ENCODE data around the gene GSTM3. TPM values are rescaled to one million over a fixed set of nuclear protein-coding genes. Genes with fewer than 3 reads are reported as not detected.
"Not testable (repeated sequence)": the region's sequence is repeated elsewhere in the genome, so short reads cannot be mapped to it uniquely, and the experiment has no call there.

Gene GSTM3
- total and polyA plus RNA-seq, 2 donors = 14.8 to 35.5 TPM

- H3K27ac ChIP-seq (ENCODE audit: low read depth in 1 of 2, low read length in 1 of 2); DNase-seq (ENCODE audit: low read depth in 6 of 9, low spot score in 9 of 9): not testable (repeated sequence)
- no CpG with 5 or more reads among the region's 4 CpGs for WGBS
These were observed 43.0 kb downstream of the GSTM3 start for GRCh38 chr1:109697861-109698260.

DNA sequence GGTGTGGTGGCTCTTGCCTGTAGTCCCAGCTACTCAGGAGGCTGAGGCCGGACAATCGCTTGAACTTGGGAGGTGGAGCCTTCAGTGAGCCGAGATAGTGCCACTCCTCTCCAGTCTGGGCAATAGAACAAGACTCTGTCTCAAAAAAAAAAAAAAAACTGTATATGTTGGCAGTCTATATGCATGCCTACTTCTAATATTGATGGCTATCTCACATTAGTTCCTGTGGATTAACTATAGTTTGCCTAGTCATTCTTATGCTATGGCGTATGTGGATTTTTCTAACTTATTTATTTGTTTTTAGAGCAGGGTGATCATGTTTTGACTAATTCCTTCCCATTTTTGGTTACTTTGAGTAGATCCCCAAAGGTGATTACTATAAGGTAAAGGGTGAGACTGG is 43.8 kb downstream of the GSTM3 start:
- no CpG with 5 or more reads among the region's 4 CpGs for WGBS
- Histone ChIP-seq H3K4me1 (ENCODE audit: control insufficient read depth in 2 of 2, insufficient read depth in 2 of 2, low read length in 2 of 2) (no peaks in the 10 kb centered on the region), H3K27ac (ENCODE audit: low read depth in 1 of 2, low read length in 1 of 2) (no peak overlapping the region), H3K9me3 (ENCODE audit: control insufficient read depth in 2 of 2, insufficient read depth in 1 of 2, low read length in 1 of 2) (no peaks in the 10 kb centered on the region), H3K27me3 (ENCODE audit: control insufficient read depth in 2 of 2, insufficient read depth in 1 of 2, low read length in 1 of 2) (no peaks in the 10 kb centered on the region), H3K4me3 (ENCODE audit: low read length in 2 of 2) (no peak overlapping the region), H3K36me3 (ENCODE audit: control insufficient read depth in 2 of 2, insufficient read depth in 2 of 2, low read length in 1 of 2) (no peaks in the 10 kb centered on the region)
- DNase-seq (ENCODE audit: low read depth in 6 of 9, low spot score in 9 of 9) = no peak

More at GRCh38 chr1:109697861-109698260, 43.0 kb downstream of the GSTM3 start:
- not testable (repeated sequence) for H3K36me3 ChIP-seq (ENCODE audit: control insufficient read depth in 2 of 2, insufficient read depth in 2 of 2, low read length in 1 of 2); H3K4me1 ChIP-seq (ENCODE audit: control insufficient read depth in 2 of 2, insufficient read depth in 2 of 2, low read length in 2 of 2); H3K4me3 ChIP-seq (ENCODE audit: low read length in 2 of 2); H3K27me3 ChIP-seq (ENCODE audit: control insufficient read depth in 2 of 2, insufficient read depth in 1 of 2, low read length in 1 of 2); H3K9me3 ChIP-seq (ENCODE audit: control insufficient read depth in 2 of 2, insufficient read depth in 1 of 2, low read length in 1 of 2)

GRCh38 chr1:109695138-109695537 is 45.7 kb downstream of the GSTM3 start:
- H3K9me3 ChIP-seq (ENCODE audit: control insufficient read depth in 2 of 2, insufficient read depth in 1 of 2, low read length in 1 of 2); H3K4me3 ChIP-seq (ENCODE audit: low read length in 2 of 2); H3K27me3 ChIP-seq (ENCODE audit: control insufficient read depth in 2 of 2, insufficient read depth in 1 of 2, low read length in 1 of 2); H3K4me1 ChIP-seq (ENCODE audit: control insufficient read depth in 2 of 2, insufficient read depth in 2 of 2, low read length in 2 of 2); H3K36me3 ChIP-seq (ENCODE audit: control insufficient read depth in 2 of 2, insufficient read depth in 2 of 2, low read length in 1 of 2); DNase-seq (ENCODE audit: low read depth in 6 of 9, low spot score in 9 of 9); H3K27ac ChIP-seq (ENCODE audit: low read depth in 1 of 2, low read length in 1 of 2): not testable (repeated sequence)
- no CpG with 5 or more reads among the region's 3 CpGs for WGBS

GRCh38 chr1:109694400-109694799 is 46.4 kb downstream of the GSTM3 start:
- H3K4me1 ChIP-seq (ENCODE audit: control insufficient read depth in 2 of 2, insufficient read depth in 2 of 2, low read length in 2 of 2); H3K27me3 ChIP-seq (ENCODE audit: control insufficient read depth in 2 of 2, insufficient read depth in 1 of 2, low read length in 1 of 2); DNase-seq (ENCODE audit: low read depth in 6 of 9, low spot score in 9 of 9); H3K9me3 ChIP-seq (ENCODE audit: control insufficient read depth in 2 of 2, insufficient read depth in 1 of 2, low read length in 1 of 2); H3K36me3 ChIP-seq (ENCODE audit: control insufficient read depth in 2 of 2, insufficient read depth in 2 of 2, low read length in 1 of 2); H3K27ac ChIP-seq (ENCODE audit: low read depth in 1 of 2, low read length in 1 of 2); H3K4me3 ChIP-seq (ENCODE audit: low read length in 2 of 2): not testable (repeated sequence)
- WGBS = no CpG with 5 or more reads among the region's 5 CpGs

DNA sequence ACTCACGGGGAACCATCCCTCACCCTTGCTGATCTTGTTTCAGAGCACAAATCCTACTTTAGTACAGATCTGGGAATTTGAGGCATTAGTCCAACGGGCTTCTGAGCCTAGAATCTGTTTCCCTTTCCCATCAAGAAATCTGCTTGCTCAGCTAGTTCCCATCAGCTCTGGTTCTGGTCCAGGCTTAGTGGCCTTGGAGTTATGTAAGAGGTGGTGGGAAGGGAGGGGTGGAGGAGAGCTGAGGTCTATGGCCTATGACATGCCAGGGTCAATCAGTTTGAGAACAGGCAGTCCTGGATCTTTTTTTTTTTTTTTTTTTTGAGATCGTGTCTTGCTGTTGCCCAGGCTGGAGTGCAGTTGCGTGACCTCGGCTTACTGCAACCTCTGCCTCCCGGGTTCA is 49.1 kb downstream of the GSTM3 start:
- H3K36me3 ChIP-seq (ENCODE audit: control insufficient read depth in 2 of 2, insufficient read depth in 2 of 2, low read length in 1 of 2) = no peaks in the 10 kb centered on the region
- no peaks in the 10 kb centered on the region for H3K9me3 ChIP-seq (ENCODE audit: control insufficient read depth in 2 of 2, insufficient read depth in 1 of 2, low read length in 1 of 2)
- no CpG with 5 or more reads among the region's 6 CpGs for WGBS
- H3K4me1 ChIP-seq (ENCODE audit: control insufficient read depth in 2 of 2, insufficient read depth in 2 of 2, low read length in 2 of 2) = peaks cover 0 to 3% of the 10 kb centered on the region in 2 donors
- no peak overlapping the region for H3K4me3 ChIP-seq (ENCODE audit: low read length in 2 of 2)
- DNase-seq (ENCODE audit: low read depth in 6 of 9, low spot score in 9 of 9) = no peak
- no peaks in the 10 kb centered on the region for H3K27me3 ChIP-seq (ENCODE audit: control insufficient read depth in 2 of 2, insufficient read depth in 1 of 2, low read length in 1 of 2)
- no peak overlapping the region for H3K27ac ChIP-seq (ENCODE audit: low read depth in 1 of 2, low read length in 1 of 2)

DNA sequence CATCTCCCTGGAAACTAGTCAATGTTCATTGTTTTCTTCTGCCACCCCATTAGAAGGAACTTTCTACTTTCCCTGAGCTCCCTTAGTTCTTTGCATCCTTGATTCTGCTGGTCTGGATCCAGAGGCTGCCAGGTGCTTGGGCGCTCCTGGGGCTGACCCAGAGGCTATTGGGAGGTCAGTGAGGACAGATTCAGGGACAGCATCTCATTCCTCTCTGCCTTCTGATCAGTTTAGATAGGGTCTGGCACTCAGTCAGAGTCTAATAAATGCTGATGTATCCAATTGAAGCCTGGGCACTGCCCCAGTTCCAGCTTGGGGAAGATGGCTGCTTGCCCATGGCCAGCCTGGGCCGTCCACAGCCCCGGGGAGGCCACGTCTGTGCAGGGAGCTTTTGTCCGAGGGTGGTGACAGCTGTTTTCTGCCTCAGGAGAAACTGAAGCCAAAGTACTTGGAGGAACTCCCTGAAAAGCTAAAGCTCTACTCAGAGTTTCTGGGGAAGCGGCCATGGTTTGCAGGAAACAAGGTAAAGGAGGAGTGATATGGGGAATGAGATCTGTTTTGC is 50.9 kb downstream of the GSTM3 start:
- no peak for DNase-seq (ENCODE audit: low read depth in 6 of 9, low spot score in 9 of 9)
- no peaks in the 10 kb centered on the region for H3K9me3 ChIP-seq (ENCODE audit: control insufficient read depth in 2 of 2, insufficient read depth in 1 of 2, low read length in 1 of 2)
- peaks cover 0 to 3% of the 10 kb centered on the region in 2 donors for H3K4me1 ChIP-seq (ENCODE audit: control insufficient read depth in 2 of 2, insufficient read depth in 2 of 2, low read length in 2 of 2)
- H3K36me3 ChIP-seq (ENCODE audit: control insufficient read depth in 2 of 2, insufficient read depth in 2 of 2, low read length in 1 of 2) = no peaks in the 10 kb centered on the region
- H3K27ac ChIP-seq (ENCODE audit: low read depth in 1 of 2, low read length in 1 of 2) = no peak overlapping the region
- no peaks in the 10 kb centered on the region for H3K27me3 ChIP-seq (ENCODE audit: control insufficient read depth in 2 of 2, insufficient read depth in 1 of 2, low read length in 1 of 2)
- no peak overlapping the region for H3K4me3 ChIP-seq (ENCODE audit: low read length in 2 of 2)
- no CpG with 5 or more reads among the region's 6 CpGs for WGBS

DNA sequence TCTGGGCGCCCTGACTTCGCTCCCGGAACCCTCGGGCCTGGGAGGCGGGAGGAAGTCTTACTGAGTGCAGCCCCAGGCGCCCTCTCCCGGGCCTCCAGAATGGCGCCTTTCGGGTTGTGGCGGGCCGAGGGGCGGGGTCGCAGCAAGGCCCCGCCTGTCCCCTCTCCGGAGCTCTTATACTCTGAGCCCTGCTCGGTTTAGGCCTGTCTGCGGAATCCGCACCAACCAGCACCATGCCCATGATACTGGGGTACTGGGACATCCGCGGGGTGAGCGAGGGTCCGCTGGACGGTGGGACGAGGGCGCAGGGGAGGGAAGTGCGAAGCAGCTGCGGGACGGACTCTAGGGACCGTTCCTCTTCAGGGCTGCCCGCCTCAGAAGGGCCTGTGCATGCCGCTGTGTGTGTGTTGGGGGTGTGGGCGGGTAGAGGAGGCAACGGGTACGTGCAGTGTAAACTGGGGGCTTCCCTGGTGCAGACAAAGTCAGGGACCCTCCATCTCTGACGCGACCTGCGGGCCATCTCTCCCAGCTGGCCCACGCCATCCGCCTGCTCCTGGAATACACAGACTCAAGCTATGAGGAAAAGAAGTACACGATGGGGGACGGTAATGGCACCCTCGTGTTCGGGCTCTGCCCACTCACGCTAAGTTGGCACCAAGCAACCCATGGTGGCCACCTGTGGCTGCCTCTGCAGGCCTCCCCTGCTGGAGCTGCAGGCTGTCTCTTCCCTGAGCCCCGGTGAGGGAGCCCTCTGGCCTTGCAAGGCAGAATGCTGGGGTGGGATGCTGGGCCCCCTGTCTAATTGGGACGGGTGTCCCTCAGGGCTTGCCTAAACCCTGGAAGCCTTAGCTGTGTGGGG is 53.0 kb downstream of the GSTM3 start, which contains the start of gene GSTM1:
Gene GSTM1 (plus strand): TSS at position 177 of the 859 bp plus-strand sequence. CDS start 57 bp downstream, at position 234.
- Histone ChIP-seq H3K27ac (ENCODE audit: low read depth in 1 of 2, low read length in 1 of 2) (peak within 1 kb of the TSS in 1 of 2 donors; percentile 43), H3K4me1 (ENCODE audit: control insufficient read depth in 2 of 2, insufficient read depth in 2 of 2, low read length in 2 of 2) (peaks cover 0 to 3% of the 10 kb centered on the region in 2 donors), H3K9me3 (ENCODE audit: control insufficient read depth in 2 of 2, insufficient read depth in 1 of 2, low read length in 1 of 2) (no peaks in the 10 kb centered on the region), H3K27me3 (ENCODE audit: control insufficient read depth in 2 of 2, insufficient read depth in 1 of 2, low read length in 1 of 2) (no peaks in the 10 kb centered on the region), H3K36me3 (ENCODE audit: control insufficient read depth in 2 of 2, insufficient read depth in 2 of 2, low read length in 1 of 2) (no peaks in the 10 kb centered on the region), H3K4me3 (ENCODE audit: low read length in 2 of 2) (peak within 1 kb of the TSS in 1 of 2 donors; percentile 58)
- DNase-seq (ENCODE audit: low read depth in 6 of 9, low spot score in 9 of 9) = peak in 5 of 9 donors; percentile 42 to 88 (median 68)
- no CpG with 5 or more reads among the region's 46 CpGs for WGBS

- H3K4me1 ChIP-seq (ENCODE audit: control insufficient read depth in 2 of 2, insufficient read depth in 2 of 2, low read length in 2 of 2); H3K36me3 ChIP-seq (ENCODE audit: control insufficient read depth in 2 of 2, insufficient read depth in 2 of 2, low read length in 1 of 2); DNase-seq (ENCODE audit: low read depth in 6 of 9, low spot score in 9 of 9); H3K9me3 ChIP-seq (ENCODE audit: control insufficient read depth in 2 of 2, insufficient read depth in 1 of 2, low read length in 1 of 2); H3K27me3 ChIP-seq (ENCODE audit: control insufficient read depth in 2 of 2, insufficient read depth in 1 of 2, low read length in 1 of 2): not testable (repeated sequence)
- H3K4me3 ChIP-seq (ENCODE audit: low read length in 2 of 2) = peak overlapping the region in 1 of 2 donors; percentile 58
- peak overlapping the region in 1 of 2 donors; percentile 43 for H3K27ac ChIP-seq (ENCODE audit: low read depth in 1 of 2, low read length in 1 of 2)
- WGBS = 71% methylated on average over 3 of the region's 11 CpGs
These were observed 53.7 kb downstream of the GSTM3 start for GRCh38 chr1:109687109-109687508.

DNA sequence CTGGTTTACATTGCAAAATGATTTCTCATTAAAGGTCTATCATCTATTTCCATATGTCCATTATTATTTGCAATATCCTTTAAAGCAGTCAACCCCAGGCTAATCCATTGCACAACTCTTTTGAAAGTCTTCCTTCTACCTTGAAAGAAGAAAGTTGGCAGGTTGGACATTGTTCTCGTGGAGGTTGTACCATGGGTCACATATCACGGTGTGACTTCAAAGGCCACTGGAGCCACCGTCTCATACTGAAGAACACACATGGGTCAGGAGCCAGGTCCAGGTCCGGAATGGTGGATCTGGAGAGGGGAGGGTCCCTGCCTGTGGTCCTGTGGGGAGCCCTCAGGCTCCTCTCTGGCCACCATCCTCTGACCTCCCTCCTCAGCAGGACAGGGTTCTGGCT is 54.9 kb downstream of the GSTM3 start:
- not testable (repeated sequence) for DNase-seq (ENCODE audit: low read depth in 6 of 9, low spot score in 9 of 9); H3K27ac ChIP-seq (ENCODE audit: low read depth in 1 of 2, low read length in 1 of 2); H3K36me3 ChIP-seq (ENCODE audit: control insufficient read depth in 2 of 2, insufficient read depth in 2 of 2, low read length in 1 of 2); H3K27me3 ChIP-seq (ENCODE audit: control insufficient read depth in 2 of 2, insufficient read depth in 1 of 2, low read length in 1 of 2); H3K4me3 ChIP-seq (ENCODE audit: low read length in 2 of 2); H3K4me1 ChIP-seq (ENCODE audit: control insufficient read depth in 2 of 2, insufficient read depth in 2 of 2, low read length in 2 of 2); H3K9me3 ChIP-seq (ENCODE audit: control insufficient read depth in 2 of 2, insufficient read depth in 1 of 2, low read length in 1 of 2)
- WGBS = no CpG with 5 or more reads among the region's 4 CpGs
